ENCODE data around the gene ZBTB42.

DNA sequence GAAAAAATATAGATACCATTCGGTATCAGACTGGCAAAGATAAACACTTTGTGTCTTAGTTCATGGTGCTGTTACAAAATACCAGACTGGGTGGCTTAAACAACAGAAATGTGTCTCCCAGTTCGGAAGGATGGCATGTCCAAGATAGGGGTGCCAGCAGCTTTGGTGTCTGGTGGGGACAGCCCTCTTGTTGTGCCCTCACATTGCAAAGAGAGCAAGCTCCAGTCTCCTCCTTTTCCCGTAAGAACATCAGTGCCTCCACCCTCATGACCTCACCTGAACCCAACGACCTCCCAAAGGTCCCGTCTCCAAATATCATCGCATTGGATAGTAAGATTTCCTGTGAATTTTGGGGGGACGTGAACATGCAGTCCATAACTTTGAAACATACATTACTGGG lies 12.4 kb downstream of the ZBTB42 start:
- TF ChIP-seq, protein P1, sequence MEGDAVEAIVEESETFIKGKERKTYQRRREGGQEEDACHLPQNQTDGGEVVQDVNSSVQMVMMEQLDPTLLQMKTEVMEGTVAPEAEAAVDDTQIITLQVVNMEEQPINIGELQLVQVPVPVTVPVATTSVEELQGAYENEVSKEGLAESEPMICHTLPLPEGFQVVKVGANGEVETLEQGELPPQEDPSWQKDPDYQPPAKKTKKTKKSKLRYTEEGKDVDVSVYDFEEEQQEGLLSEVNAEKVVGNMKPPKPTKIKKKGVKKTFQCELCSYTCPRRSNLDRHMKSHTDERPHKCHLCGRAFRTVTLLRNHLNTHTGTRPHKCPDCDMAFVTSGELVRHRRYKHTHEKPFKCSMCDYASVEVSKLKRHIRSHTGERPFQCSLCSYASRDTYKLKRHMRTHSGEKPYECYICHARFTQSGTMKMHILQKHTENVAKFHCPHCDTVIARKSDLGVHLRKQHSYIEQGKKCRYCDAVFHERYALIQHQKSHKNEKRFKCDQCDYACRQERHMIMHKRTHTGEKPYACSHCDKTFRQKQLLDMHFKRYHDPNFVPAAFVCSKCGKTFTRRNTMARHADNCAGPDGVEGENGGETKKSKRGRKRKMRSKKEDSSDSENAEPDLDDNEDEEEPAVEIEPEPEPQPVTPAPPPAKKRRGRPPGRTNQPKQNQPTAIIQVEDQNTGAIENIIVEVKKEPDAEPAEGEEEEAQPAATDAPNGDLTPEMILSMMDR (IDR thresholded peaks at IDR 0.05), result no peak
- no peak for TF ChIP-seq POLR2AphosphoS5 (IDR thresholded peaks at IDR 0.05; ENCODE audit: low read depth, low read length)
- no peak for TF ChIP-seq SIN3A (IDR thresholded peaks at IDR 0.05; ENCODE audit: borderline replicate concordance, low read depth, low read length)
- TF ChIP-seq JUND (IDR thresholded peaks at IDR 0.05), result no peak
- no peak for TF ChIP-seq YY1 (IDR thresholded peaks at IDR 0.05; ENCODE audit: low read depth)
- TF ChIP-seq, protein P2, sequence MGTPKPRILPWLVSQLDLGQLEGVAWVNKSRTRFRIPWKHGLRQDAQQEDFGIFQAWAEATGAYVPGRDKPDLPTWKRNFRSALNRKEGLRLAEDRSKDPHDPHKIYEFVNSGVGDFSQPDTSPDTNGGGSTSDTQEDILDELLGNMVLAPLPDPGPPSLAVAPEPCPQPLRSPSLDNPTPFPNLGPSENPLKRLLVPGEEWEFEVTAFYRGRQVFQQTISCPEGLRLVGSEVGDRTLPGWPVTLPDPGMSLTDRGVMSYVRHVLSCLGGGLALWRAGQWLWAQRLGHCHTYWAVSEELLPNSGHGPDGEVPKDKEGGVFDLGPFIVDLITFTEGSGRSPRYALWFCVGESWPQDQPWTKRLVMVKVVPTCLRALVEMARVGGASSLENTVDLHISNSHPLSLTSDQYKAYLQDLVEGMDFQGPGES (IDR thresholded peaks at IDR 0.05; ENCODE audit: low read depth, low read length), result no peak
- TF ChIP-seq, protein P3, sequence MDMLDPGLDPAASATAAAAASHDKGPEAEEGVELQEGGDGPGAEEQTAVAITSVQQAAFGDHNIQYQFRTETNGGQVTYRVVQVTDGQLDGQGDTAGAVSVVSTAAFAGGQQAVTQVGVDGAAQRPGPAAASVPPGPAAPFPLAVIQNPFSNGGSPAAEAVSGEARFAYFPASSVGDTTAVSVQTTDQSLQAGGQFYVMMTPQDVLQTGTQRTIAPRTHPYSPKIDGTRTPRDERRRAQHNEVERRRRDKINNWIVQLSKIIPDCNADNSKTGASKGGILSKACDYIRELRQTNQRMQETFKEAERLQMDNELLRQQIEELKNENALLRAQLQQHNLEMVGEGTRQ (IDR thresholded peaks at IDR 0.05; ENCODE audit: borderline replicate concordance, low read depth, low read length), result no peak
- TF ChIP-seq FOXM1 (IDR thresholded peaks at IDR 0.05; ENCODE audit: low read depth), result no peak
